Measurements from ENCODE around the gene JPH4.

DNA sequence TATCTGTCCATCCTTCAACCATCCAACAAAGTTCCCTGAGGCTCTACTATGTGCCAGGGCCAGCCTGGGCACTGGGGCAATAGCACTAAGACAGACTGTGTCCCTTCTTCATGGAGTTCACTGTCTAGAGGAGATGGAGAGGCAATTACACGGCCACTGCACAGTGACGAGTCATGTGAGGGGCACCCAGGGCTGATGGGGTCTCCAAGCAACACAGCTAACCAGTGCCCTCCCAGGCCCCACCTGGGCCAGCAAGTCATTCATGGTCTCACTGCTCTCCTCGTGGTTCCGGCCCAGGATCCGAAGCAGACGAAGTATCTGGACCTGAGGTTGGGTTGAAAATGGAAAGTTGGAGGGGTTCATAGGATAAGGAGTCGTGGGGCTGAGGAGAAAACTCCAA lies 13.7 kb downstream of the JPH4 start:
- TF ChIP-seq, protein P1, sequence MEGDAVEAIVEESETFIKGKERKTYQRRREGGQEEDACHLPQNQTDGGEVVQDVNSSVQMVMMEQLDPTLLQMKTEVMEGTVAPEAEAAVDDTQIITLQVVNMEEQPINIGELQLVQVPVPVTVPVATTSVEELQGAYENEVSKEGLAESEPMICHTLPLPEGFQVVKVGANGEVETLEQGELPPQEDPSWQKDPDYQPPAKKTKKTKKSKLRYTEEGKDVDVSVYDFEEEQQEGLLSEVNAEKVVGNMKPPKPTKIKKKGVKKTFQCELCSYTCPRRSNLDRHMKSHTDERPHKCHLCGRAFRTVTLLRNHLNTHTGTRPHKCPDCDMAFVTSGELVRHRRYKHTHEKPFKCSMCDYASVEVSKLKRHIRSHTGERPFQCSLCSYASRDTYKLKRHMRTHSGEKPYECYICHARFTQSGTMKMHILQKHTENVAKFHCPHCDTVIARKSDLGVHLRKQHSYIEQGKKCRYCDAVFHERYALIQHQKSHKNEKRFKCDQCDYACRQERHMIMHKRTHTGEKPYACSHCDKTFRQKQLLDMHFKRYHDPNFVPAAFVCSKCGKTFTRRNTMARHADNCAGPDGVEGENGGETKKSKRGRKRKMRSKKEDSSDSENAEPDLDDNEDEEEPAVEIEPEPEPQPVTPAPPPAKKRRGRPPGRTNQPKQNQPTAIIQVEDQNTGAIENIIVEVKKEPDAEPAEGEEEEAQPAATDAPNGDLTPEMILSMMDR (IDR thresholded peaks at IDR 0.05; ENCODE audit: low read depth, low read length), result no peak
- no peak for TF ChIP-seq POLR2A (IDR thresholded peaks at IDR 0.05; ENCODE audit: extremely low read depth, insufficient read length)
- TF ChIP-seq, protein P2, sequence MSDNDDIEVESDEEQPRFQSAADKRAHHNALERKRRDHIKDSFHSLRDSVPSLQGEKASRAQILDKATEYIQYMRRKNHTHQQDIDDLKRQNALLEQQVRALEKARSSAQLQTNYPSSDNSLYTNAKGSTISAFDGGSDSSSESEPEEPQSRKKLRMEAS (IDR thresholded peaks at IDR 0.05; ENCODE audit: low read depth, low read length), result no peak
- no peak for TF ChIP-seq MYC (IDR thresholded peaks at IDR 0.05; ENCODE audit: low read depth, low read length)
